ENCODE measurements around the gene PIM3. TPM values are rescaled to one million over a fixed set of nuclear protein-coding genes. Genes with fewer than 3 reads are reported as not detected.
A peak's percentile ranks its signal among the peaks of the same experiment; 100 is the strongest.

PIM3 gene
- total RNA-seq, 1 experiment from 2014 or later, result 86.3 TPM

- intact Hi-C loops (cut with micrococcal nuclease; ENCODE audit: unreplicated experiment), result loop anchor here (5.0 to 10.0 kb wide), 2 partner anchors 131 to 153 kb away; no protein-coding TSS in a partner anchor
- peak within 1 kb of the TSS; percentile 74 for H3K27ac Mint-ChIP-seq (ENCODE audit: unreplicated experiment)
- no peaks in the 10 kb centered on the region for H3K9me3 Mint-ChIP-seq (ENCODE audit: low read depth, unreplicated experiment)
- peak within 1 kb of the TSS; percentile 85 for H3K4me3 Mint-ChIP-seq (ENCODE audit: low read depth, unreplicated experiment)
- H3K27me3 Mint-ChIP-seq (ENCODE audit: unreplicated experiment), result no peaks in the 10 kb centered on the region
- TF ChIP-seq CTCF (IDR thresholded peaks at IDR 0.05; ENCODE audit: unreplicated experiment), result no peak
- H3K4me1 Mint-ChIP-seq (ENCODE audit: low read depth, unreplicated experiment), result no peaks in the 10 kb centered on the region
- CTCF ChIA-PET, result interaction anchor here (0.9 to 1.3 kb wide), 2 partner anchors 35 to 103 kb away, joined by 3 to 4 read pairs; no protein-coding TSS in a partner anchor
- peaks cover 40% of the 10 kb centered on the region for H3K36me3 Mint-ChIP-seq (ENCODE audit: insufficient read depth, unreplicated experiment)
- BruUV-seq (replicated peaks), result no TSS peak
- DNase-seq, result peak; percentile 97
Measured at GRCh38 chr22:49917974-49918910, 42.3 kb upstream of the PIM3 start, which contains the start of the genes ALG12 and CRELD2. TSS of gene ALG12 (minus strand) at chr22:49918438. CDS start at chr22:49913765, 4,673 bp downstream. TSS of gene CRELD2 (plus strand) at chr22:49918634. CDS start at chr22:49918770, 136 bp downstream.

GRCh38 chr22:49918911-49919881, 41.4 kb upstream of the PIM3 start:
- CTCF ChIA-PET, result no interaction called here

GRCh38 chr22:49920859-49921258, 39.7 kb upstream of the PIM3 start:
- Mint-ChIP-seq H3K36me3 (ENCODE audit: insufficient read depth, unreplicated experiment) (peaks cover 62% of the 10 kb centered on the region), H3K4me1 (ENCODE audit: low read depth, unreplicated experiment) (no peaks in the 10 kb centered on the region), H3K27ac (ENCODE audit: unreplicated experiment) (no peak overlapping the region), H3K9me3 (ENCODE audit: low read depth, unreplicated experiment) (no peaks in the 10 kb centered on the region), H3K27me3 (ENCODE audit: unreplicated experiment) (no peaks in the 10 kb centered on the region), H3K4me3 (ENCODE audit: low read depth, unreplicated experiment) (no peak overlapping the region)
- no peak for TF ChIP-seq CTCF (IDR thresholded peaks at IDR 0.05; ENCODE audit: unreplicated experiment)
- BruUV-seq (replicated peaks), result no TSS peak
- intact Hi-C loops (cut with micrococcal nuclease; ENCODE audit: unreplicated experiment), result no loop called here
- DNase-seq, result no peak
- CTCF ChIA-PET, result no interaction called here

More at GRCh38 chr22:49918911-49919881, 41.4 kb upstream of the PIM3 start:
- DNase-seq, result no peak
- TF ChIP-seq CTCF (IDR thresholded peaks at IDR 0.05; ENCODE audit: unreplicated experiment), result no peak
- Mint-ChIP-seq H3K9me3 (ENCODE audit: low read depth, unreplicated experiment) (no peaks in the 10 kb centered on the region), H3K27ac (ENCODE audit: unreplicated experiment) (no peak overlapping the region), H3K36me3 (ENCODE audit: insufficient read depth, unreplicated experiment) (peaks cover 47% of the 10 kb centered on the region), H3K27me3 (ENCODE audit: unreplicated experiment) (no peaks in the 10 kb centered on the region), H3K4me3 (ENCODE audit: low read depth, unreplicated experiment) (peak overlapping the region; percentile 85), H3K4me1 (ENCODE audit: low read depth, unreplicated experiment) (no peaks in the 10 kb centered on the region)
- intact Hi-C loops (cut with micrococcal nuclease; ENCODE audit: unreplicated experiment), result loop anchor here (5.0 to 10.0 kb wide), 2 partner anchors 132 to 154 kb away; no protein-coding TSS in a partner anchor
- BruUV-seq (replicated peaks), result no TSS peak

Data from Calu3 (cell line).